Astrocyte of the hippocampus (primary cell): ENCODE data around the gene PLAA.
"Not testable (repeated sequence)": the region's sequence is repeated elsewhere in the genome, so short reads cannot be mapped to it uniquely, and the experiment has no call there.

Source experiments
- DNase-seq: peaks from one replicate; pipeline ENCODE4 v3.0.0; 2011; ENCODE audit warnings: low read depth, low spot score

The PLAA gene

DNA sequence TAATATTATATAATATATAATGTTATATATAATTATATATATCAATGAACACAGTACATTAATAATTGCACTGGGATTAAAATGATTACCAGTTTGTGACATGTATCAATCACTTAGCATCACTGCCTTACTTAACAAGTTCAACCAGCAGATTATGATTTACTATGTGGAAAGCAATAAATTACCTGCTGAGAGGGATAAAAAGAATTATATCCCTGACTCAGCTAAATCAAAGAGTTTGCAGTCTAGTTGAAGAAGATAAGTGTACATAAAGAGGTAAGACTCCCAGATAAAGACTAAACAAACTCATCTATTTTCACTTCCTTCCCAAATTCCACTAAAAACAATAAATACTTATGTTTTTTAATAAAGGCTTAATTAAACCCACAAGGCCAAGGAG is 11.2 kb downstream of the PLAA start:
- no peak for DNase-seq

DNA sequence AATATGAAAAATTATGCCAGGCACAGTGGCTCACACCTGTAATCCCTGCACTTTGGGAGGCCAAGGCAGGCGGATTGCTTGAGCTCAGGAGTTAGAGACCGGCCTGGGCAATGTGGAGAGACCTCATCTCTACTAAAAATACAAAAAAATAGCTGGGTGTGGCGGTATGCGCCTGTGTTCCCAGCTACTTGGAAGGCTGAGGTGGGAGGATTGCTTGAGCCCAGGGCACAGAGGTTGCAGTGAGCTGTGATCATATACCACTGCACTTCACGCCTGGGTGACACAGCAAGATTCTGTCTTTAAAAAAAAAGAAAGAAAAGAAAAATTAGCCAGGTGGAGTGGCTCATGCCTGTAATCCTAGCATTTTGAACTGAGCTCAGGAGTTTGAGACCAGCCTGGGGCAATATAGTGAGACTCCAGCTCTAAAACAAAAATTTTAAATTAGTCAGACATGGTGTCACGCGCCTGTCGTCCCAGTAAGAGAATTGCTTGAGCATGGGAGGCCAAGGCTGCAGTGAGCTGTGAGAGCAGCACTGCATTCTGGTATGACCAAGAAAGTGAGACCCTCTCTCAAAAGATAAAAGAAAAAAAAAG is 18.0 kb downstream of the PLAA start:
- no peak for DNase-seq

DNA sequence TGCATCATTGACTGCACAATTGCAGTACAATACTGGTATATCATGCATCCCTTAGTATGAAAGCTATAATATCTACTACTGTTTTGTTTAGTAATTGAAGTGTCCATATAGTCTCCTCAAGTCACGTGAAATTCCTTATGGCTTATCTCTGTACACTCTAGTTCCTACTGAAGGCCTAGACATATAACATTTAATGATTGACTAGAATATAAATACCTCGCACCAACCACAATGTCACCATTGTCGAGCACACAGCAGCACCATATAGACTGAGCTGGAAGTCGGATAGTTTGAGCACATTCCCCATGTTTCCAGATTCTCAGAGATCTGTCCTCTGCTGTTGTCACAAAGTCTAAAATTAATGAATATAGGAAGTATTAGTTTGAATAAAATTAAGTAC is 21.4 kb downstream of the PLAA start:
- DNase-seq: no peak

DNA sequence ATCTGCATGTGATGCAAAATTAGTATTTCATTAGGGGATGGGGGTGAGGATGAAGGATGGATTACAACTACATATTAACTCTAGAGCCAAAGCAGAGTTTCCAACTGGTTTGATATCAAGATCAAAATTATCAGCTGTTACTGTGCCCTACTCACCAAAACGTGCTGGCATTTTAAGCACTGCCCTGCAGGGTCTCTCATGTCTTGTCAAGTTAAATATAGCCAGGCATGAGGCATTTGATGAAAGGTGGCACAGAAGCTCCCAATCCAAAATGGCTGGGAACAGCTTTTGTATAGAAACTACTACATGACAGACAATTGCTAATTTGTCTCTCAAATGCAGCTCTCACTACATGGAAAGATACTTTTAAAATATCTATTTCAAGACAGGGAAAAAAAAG is 27.3 kb downstream of the PLAA start:
- DNase-seq: no peak

DNA sequence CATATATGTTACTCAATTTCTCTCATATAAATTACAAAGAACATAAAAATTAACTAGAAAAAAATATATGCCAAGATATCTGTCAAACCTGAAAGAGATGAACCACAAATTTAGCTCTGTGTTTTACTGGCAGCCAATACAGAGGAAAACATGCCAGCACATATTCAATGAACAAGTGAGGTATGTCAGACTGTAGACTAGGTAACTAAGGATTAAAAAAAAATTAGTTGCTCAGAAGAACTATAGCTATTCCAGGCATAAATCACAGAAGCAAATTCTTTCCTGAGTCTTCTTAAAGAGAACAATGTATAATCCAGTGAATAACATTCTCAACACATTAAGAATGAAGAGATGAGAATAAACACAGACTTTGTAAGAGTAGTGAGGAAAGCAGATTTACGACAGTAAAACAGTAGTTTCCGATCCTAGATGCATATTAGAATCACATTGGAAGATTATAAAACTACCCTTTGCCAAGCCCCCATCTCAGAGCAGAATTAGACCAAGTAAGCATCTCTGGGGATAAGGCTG is 33.8 kb downstream of the PLAA start:
- no peak for DNase-seq

DNA sequence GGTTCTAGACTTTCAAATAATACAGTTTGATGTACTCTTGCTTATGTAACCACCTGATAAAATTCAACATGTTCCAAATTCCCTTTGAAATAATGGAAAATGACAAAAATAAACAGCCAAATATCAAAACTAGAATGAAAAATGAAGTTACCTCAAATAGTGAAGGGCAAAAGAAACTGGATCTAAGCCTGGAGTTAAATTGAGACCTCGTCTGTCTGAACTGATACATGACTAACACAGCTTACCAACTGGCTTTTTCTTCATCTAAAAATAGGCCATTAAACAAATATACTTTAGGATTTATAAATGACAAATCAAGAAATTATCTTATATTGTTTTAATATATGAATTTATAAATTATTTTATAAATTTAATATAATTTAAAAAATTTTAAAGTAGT is 42.4 kb downstream of the PLAA start:
- no peak for DNase-seq

DNA sequence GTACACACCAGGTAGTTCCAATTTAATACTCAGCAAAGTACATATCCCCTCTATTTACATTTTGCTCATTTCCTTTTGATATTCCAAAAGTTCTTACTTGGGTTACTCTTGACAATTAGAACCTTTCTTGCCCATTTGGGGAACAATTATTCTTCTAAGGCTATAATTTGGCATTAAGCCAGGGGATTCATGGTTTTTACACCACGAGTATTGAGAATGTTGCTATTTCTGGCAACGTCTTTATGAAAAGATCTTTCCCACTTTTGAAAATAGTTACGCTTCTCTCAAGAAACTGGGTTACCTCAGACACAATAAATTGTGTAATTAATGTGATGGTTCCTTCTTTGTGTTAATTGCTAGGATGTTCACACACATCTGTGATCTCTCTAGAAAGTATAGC is 43.0 kb downstream of the PLAA start:
- no peak for DNase-seq

DNA sequence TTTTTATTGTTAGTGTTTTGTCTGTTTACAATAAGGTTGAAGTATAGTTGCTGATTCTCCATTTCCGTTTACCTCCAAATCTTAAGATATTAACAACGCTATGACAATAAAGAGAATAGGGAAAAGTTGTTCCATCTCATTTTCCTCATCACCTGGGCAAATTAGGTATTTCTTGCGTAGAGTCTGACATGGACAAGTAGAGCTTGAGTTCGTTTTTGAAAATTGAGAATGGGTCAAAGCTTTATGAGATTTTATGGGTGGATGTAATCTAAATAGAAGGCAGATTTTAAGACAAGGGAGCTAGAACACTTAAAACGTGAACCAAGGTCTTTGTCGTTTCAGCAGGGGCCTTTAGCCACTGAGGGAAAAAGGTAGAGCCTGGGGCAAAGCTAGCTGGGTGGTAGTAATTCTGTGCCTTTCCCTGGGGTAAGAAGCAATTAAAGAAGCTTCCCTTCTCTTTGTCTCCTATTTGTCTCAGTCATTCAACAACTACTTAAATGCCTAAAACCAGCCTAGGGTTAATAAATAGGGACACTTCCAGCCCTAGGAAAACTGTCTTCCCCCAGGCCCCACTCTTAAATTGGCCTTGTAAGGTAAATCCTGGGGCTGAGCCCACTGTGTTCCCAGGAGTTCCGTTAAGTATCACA is 53.9 kb downstream of the PLAA start:
- no peak for DNase-seq

DNA sequence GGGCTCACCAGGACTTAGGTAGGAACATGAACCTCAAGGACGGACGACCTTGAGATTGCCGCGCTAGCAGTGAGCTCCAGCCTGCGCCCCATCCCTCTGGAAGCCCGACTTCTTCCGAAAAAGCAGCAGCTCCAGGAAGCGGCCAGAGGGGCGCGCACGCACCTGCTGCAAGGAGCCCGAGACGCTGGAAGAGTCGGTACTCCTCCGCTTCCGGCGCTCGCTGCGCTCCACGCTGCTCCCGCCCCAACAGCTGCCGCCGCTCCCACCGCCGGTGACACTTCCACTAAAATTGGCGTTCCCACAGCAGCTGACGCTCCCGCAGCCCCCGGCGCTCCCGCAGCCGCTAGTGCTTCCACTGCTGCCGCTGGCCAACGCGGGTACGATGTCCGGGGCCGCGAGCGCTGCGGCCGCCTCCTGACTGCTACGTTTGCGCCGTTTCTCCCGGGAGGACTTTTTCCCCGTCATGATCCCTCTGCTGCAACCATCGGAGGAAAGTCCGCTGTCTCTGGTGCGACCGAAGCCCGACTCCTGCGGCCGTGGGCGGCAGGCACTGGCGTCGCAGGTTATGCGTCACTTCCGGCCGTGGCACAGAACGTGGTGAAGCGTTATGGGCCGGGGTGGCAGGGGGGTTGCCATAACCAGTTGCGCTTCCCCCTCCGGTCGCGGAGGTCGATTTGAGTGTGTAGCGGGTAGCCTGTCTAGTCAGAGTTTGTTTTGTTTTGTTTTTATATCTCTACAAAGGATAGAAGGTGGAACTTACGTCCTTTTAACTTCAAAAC is 54.6 kb downstream of the PLAA start, which contains the start of gene CAAP1:
CAAP1 (minus strand) TSS at position 552 of the 779 bp plus-strand sequence; CDS start at position 465, 87 bp downstream.
- peak; percentile 96 for DNase-seq

DNA sequence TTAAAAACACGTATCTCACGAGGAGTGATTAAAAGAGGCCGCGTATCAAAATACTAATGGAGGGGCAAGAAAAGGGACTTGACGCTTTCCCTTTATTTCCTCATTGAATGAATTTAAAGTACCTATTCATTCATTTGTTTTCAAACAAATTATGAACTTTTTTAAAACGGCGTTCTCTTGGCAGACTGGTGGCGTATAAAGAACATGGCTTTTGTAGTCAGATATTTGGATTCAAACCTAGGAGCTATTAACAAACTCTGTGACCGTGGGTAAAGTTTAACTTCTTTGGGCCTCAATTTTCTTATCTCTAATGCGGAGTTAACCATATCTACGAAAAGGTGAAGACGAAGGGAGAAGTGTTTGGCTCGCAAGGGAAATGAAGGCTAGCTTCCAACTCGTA is 55.3 kb downstream of the PLAA start:
- no peak for DNase-seq

DNA sequence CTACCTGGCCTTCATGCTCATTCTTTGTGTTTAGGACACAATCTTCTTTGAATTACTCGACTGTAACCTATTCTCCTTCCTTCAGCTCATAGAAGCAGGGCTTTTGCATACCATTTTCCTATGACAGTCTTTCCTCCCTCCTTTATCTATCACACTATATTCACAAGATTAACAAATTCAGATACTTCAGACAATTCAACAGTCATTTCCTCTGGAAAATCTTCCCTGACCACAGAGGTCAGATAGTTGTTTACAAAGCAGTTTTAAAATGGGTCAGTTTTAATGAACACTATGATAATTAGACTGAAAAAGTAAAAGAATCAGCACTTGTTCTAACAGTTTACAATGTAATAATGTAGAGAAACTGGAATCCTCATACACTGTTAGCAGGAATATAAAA is 58.8 kb downstream of the PLAA start:
- no peak for DNase-seq

DNA sequence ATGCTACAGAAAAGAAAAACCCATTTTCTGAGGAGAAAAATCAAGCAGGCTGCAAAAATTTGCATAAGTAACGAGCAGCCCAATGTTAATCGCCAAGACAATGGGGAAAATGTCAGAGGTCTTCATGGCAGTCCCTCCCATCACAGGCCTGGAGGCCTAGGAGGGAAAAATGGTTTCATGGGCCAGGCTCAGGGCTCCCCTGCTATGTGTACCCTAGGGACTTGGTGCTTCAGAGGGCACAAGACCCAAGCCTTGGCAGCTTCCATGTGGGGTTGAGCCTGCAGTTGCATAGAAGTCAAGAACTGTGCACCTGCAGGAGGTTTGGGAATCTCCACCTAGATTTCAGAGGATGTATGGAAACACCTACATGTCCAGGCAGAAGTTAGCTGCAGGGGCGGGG is 64.9 kb downstream of the PLAA start:
- DNase-seq: no peak

DNA sequence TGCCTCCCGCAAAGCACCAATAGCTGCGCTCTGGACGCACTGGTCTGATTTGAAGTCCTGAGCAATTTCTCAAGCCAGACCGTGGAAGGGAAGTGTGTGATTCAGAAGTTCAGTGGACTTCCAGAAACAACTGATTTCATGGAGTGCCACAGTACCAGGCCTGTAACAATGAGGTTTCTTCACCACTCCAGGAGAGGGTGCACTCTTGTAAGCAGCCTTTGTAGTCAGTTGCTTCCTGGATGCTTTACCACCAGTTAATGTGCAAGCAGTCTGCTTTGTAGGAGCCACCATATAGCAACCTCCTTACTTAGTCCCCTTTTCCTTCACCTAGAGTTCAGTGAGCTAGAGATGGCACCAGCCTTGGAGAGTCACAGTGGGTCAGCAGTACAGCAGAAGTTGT is 66.8 kb downstream of the PLAA start:
- DNase-seq: no peak

DNA sequence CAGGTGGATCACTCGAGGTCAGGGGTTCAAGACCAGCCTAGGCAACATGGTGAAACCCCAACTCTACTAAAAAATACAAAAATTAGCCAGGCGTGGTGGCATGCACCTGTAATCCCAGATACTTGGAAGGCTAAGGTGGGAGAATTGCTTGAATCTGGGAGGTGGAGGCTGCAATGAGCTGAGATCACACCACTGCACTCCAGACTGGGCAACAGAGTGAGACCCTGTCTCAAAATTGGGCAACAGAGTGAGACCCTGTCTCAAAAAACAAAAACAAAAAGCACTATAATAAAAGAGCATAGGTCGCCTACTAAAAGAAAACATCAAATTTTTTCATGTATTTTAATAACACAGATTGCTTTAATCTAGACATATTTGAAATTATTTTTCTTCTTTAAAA is 71.9 kb downstream of the PLAA start:
- not testable (repeated sequence) for DNase-seq

DNA sequence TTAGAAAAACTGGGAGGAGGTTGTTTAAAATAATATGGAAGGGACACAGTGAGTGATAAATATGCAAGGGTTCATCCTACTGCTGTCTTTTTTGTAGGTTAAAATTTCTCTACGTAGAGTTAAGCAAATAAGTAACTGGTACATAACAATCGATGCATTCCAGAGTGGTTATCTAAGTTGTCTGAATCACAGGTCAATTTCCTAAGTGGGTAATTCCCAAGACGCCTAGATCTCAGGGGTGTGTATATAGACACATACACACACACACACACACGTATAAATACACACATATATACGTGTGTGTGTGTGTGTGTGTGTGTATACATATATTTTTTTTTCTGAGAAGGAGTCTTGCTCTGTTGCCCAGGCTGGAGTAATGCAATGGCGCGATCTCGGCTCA is 76.8 kb downstream of the PLAA start:
- DNase-seq: peak; percentile 23

DNA sequence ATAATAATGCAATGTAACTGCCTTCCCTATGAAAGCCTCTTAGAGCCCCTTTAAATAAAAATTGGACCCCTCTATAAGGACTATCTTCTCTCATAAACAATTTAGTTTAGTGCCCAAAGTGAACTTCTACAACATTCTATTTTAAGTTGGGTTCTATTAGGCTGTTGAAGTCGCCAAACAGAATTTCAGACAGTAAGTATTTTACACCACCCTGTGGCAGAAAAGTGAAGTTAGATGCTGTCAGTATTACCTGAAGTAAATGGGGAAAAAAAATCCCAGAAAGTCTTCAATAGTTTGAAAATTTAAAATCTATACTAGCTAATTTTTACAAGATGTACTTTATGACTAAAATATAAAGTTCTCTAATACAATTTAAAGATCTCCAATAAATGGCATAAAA is 84.0 kb downstream of the PLAA start:
- DNase-seq: peak; percentile 31

DNA sequence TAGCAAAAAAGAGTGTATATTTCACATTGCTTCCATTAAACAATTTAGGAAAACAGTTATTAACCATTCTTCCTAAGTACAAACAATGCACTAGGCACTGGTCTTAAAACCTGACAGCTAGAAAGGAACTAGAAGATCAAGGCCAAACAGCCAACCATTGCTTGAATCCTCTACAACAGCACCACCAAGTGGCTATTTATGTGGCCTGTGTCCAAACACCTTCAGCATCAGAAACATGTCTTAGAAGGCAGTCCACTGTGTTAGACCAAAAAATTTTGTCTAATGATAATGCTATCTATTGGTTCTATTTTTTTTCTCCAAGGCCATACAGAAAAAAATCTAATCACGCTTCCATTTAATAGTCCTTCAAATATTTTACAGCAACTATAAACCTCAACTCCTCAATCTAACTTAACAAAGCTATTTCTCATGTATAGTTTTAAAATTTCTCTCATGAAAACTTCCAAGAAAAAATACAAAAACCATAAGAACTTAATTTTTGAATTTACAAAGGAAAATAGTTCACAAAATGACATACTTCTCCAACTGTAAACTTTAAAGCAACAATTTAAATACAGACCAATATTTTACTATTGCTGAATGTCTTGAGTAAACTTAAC is 90.5 kb downstream of the PLAA start:
- peak; percentile 60 for DNase-seq
